Stimulated activated CD8-positive, alpha-beta memory T cell treated with anti-CD3 and anti-CD28 coated beads, Interleukin-15, amount 100 ng/mL, for 48 hours (primary cell): ENCODE measurements around the gene BEST1.
"Not testable (repeated sequence)": the region's sequence is repeated elsewhere in the genome, so short reads cannot be mapped to it uniquely, and the experiment has no call there.

ENCODE experiments used
- DNase-seq, 2 donors: peaks; one replicate each; pipeline ENCODE4 v3.0.0-alpha.2; 2020; ENCODE audit warnings: low read depth in 2 of 2

BEST1 gene

GRCh38 chr11:61948505-61948904 lies 1.6 kb upstream of the BEST1 start:
- no peak for DNase-seq

GRCh38 chr11:61949169-61950034 lies 749 bp upstream of the BEST1 start:
- no peak for DNase-seq

- no peak for DNase-seq
Observed at GRCh38 chr11:61951484-61952135, 1.5 kb downstream of the BEST1 start.

GRCh38 chr11:61952882-61953281 lies 2.7 kb downstream of the BEST1 start:
- no peak for DNase-seq

GRCh38 chr11:61953632-61954031 lies 3.5 kb downstream of the BEST1 start:
- DNase-seq = not testable (repeated sequence)

GRCh38 chr11:61954106-61954850 lies 4.1 kb downstream of the BEST1 start:
- DNase-seq = no peak

- DNase-seq = no peak
Observed at GRCh38 chr11:61954851-61955421, 4.8 kb downstream of the BEST1 start.

- no peak for DNase-seq
Observed at GRCh38 chr11:61955422-61956135, 5.4 kb downstream of the BEST1 start.

GRCh38 chr11:61956191-61957020 lies 6.3 kb downstream of the BEST1 start:
- no peak for DNase-seq

- DNase-seq = no peak
Observed at GRCh38 chr11:61957021-61957770, 7.0 kb downstream of the BEST1 start.

GRCh38 chr11:61958590-61958989 lies 8.4 kb downstream of the BEST1 start:
- DNase-seq = no peak

- DNase-seq = no peak
Observed at GRCh38 chr11:61959114-61959513, 9.0 kb downstream of the BEST1 start.

- DNase-seq = no peak
Observed at GRCh38 chr11:61959678-61960077, 9.5 kb downstream of the BEST1 start.

- no peak for DNase-seq
Observed at GRCh38 chr11:61960532-61960931, 10.4 kb downstream of the BEST1 start.

GRCh38 chr11:61961570-61962212 lies 11.5 kb downstream of the BEST1 start:
- DNase-seq = no peak

- DNase-seq = no peak
Observed at GRCh38 chr11:61962213-61963015, 12.3 kb downstream of the BEST1 start.

GRCh38 chr11:61963016-61963281 lies 12.8 kb downstream of the BEST1 start:
- DNase-seq = no peak

- no peak for DNase-seq
Observed at GRCh38 chr11:61963282-61964057, 13.3 kb downstream of the BEST1 start.
